Endothelial cell of umbilical vein (primary cell): ENCODE data around the gene DPP6. TPM values are rescaled to one million over a fixed set of nuclear protein-coding genes. Genes with fewer than 3 reads are reported as not detected.

Experiments
- BruUV-seq: library from RNA; stranded (reverse); fragments of 400-500 nt; replicated peaks from 2 replicates; lab custom pipeline; 2021; lab: Mats Ljungman, UMichigan
- CTCF ChIA-PET: fragments of 300-600, 350-600 bp; sonication (Branson Sonifier 250); formaldehyde crosslinking; loops from one replicate; lab custom pipeline; 2021; ENCODE audit warnings: antibody characterized with exemption, inconsistent platforms; lab: Charles Lee
- POLR2A ChIA-PET: fragments of 300-600, 350-600 bp; sonication (Branson Sonifier 250); formaldehyde crosslinking; loops from one replicate; lab custom pipeline; 2021; ENCODE audit warnings: antibody characterized with exemption, inconsistent platforms; lab: Charles Lee
- DNase-seq: peaks from one replicate; pipeline ENCODE4 v3.0.0-alpha.2; 2011; ENCODE audit warnings: low read depth, low spot score
- FAIRE-seq: peaks from 2 replicates; lab custom pipeline; 2011; peaks lifted over from hg19 to GRCh38; lab: Jason Lieb, UNC
- H2AFZ ChIP-seq: 2 replicates; pipeline ENCODE4 v1.6.0; 2012; ENCODE audit warnings: low read depth, low read length, control low read depth, inconsistent platforms
- H3K27ac ChIP-seq: 2 replicates; pipeline ENCODE4 v1.5.1; 2011; ENCODE audit warnings: low read depth, mild to moderate bottlenecking, control low read depth, low read length, moderate library complexity; ENCODE audit not compliant: insufficient read depth
- H3K27me3 ChIP-seq, 2 experiments: 2 replicates each; pipeline versions ENCODE4 v1.6.0 to v1.6.1; 2011; ENCODE audit warnings: low read length in 2 of 2, mixed read lengths in 1 of 2; ENCODE audit not compliant: control insufficient read depth in 2 of 2, insufficient read depth in 2 of 2
- H3K36me3 ChIP-seq, 2 experiments: 2 replicates in 1 of 2; 3 replicates in 1 of 2; pipeline ENCODE4 v1.5.1; 2011; ENCODE audit warnings: low read length in 2 of 2, mild to moderate bottlenecking in 1 of 2, moderate library complexity in 1 of 2; ENCODE audit not compliant: control insufficient read depth in 2 of 2, insufficient read depth in 2 of 2; ENCODE audit errors: extremely low read depth in 1 of 2
- H3K4me1 ChIP-seq: 3 replicates; pipeline ENCODE4 v1.5.1; 2011; ENCODE audit warnings: mild to moderate bottlenecking, low read length; ENCODE audit not compliant: control insufficient read depth, insufficient read depth; ENCODE audit errors: extremely low read depth
- H3K4me2 ChIP-seq: 2 replicates; pipeline ENCODE4 v1.6.1; 2011; ENCODE audit warnings: low read length, control low read depth, mixed read lengths; ENCODE audit not compliant: insufficient read depth
- H3K4me3 ChIP-seq, 3 experiments: fragments of 200-600 bp in 1 of 3; sonication (generic), shearing (Covaris generic) in 1 of 3; replicated peaks in 1 of 3; 2 replicates each; pipeline ENCODE4 v1.5.1; 2011 to 2016; ENCODE audit warnings: control low read depth in 3 of 3, low read length in 3 of 3, mild to moderate bottlenecking in 2 of 3, inconsistent platforms in 1 of 3, low read depth in 1 of 3, moderate library complexity in 1 of 3; ENCODE audit not compliant: insufficient read depth in 1 of 3
- H3K79me2 ChIP-seq: 2 replicates; pipeline ENCODE4 v1.6.0; 2012; ENCODE audit warnings: low read length, inconsistent platforms; ENCODE audit not compliant: control insufficient read depth, insufficient read depth
- H3K9ac ChIP-seq: replicated peaks from 2 replicates; pipeline ENCODE3; 2011; ENCODE audit warnings: low read length, control low read depth; ENCODE audit not compliant: insufficient read depth; ENCODE audit errors: extremely low read depth
- H3K9me1 ChIP-seq: replicated peaks from 3 replicates; pipeline ENCODE4 v1.6.0; 2011; ENCODE audit warnings: mild to moderate bottlenecking, low read length; ENCODE audit not compliant: control insufficient read depth, insufficient read depth; ENCODE audit errors: extremely low read depth
- H3K9me3 ChIP-seq: replicated peaks from 2 replicates; pipeline ENCODE4 v1.5.1; 2012; ENCODE audit warnings: low read length, inconsistent platforms; ENCODE audit not compliant: control insufficient read depth, insufficient read depth
- H4K20me1 ChIP-seq: replicated peaks from 2 replicates; pipeline ENCODE3; 2011; ENCODE audit warnings: mild to moderate bottlenecking, low read length; ENCODE audit not compliant: control insufficient read depth, insufficient read depth; ENCODE audit errors: extremely low read depth
- CTCF ChIP-seq, 2 donors: IDR thresholded peaks; 1 replicate in 1 of 2; 2 replicates in 1 of 2; pipeline ENCODE4 v1.5.1; 2011; ENCODE audit warnings: low read length in 2 of 2, mild to moderate bottlenecking in 2 of 2, moderate library complexity in 2 of 2, control low read depth in 1 of 2, inconsistent platforms in 1 of 2, low read depth in 1 of 2; ENCODE audit not compliant: insufficient read depth in 1 of 2; ENCODE audit errors: extremely low read depth in 1 of 2
- EZH2 ChIP-seq: IDR thresholded peaks from 2 replicates; pipeline ENCODE4 v1.6.1; 2012; ENCODE audit warnings: borderline replicate concordance, low read depth, mild to moderate bottlenecking, moderate library complexity, low read length, inconsistent platforms; ENCODE audit not compliant: severe bottlenecking
- FOS ChIP-seq: IDR thresholded peaks from 2 replicates; pipeline ENCODE4 v1.6.1; 2011; ENCODE audit warnings: mild to moderate bottlenecking, low read length, moderate library complexity, borderline replicate concordance; ENCODE audit not compliant: insufficient read depth
- GATA2 ChIP-seq: IDR thresholded peaks from 2 replicates; pipeline ENCODE4 v1.7.0; 2011; ENCODE audit warnings: low read depth, mild to moderate bottlenecking, moderate library complexity, mixed read lengths, low read length; ENCODE audit not compliant: insufficient read length, insufficient read depth
- JUN ChIP-seq: IDR thresholded peaks from 2 replicates; pipeline ENCODE4 v1.6.1; 2011; ENCODE audit warnings: borderline replicate concordance, low read depth; ENCODE audit not compliant: insufficient read length, insufficient read depth
- MAX ChIP-seq: IDR thresholded peaks from 2 replicates; pipeline ENCODE4 v1.6.1; 2011; ENCODE audit not compliant: insufficient read depth, insufficient read length
- MYC ChIP-seq: IDR thresholded peaks from one replicate; pipeline ENCODE4 v1.6.1; 2011; ENCODE audit warnings: mild to moderate bottlenecking, low read depth, low read length
- POLR2A ChIP-seq: IDR thresholded peaks from 2 replicates; pipeline ENCODE4 v1.6.1; 2012; ENCODE audit warnings: low read depth, mild to moderate bottlenecking, control low read depth, low read length
- POLR2AphosphoS5 ChIP-seq: IDR thresholded peaks from 2 replicates; pipeline ENCODE4 v1.6.1; 2012; ENCODE audit warnings: low read depth, mild to moderate bottlenecking, control low read depth, low read length, moderate library complexity; ENCODE audit not compliant: insufficient read depth
- dilution Hi-C: fragments of 300-500 bp; cut with MboI; formaldehyde crosslinking; loops from one replicate; pipeline ENCODE4 v1.15.0; 2019; ENCODE audit warnings: low sequenced_read_pairs; ENCODE audit not compliant: extremely low pct_ligation_motif_present
- intact Hi-C: fragments of 100-400 bp; cut with micrococcal nuclease; formaldehyde crosslinking; loops from one replicate; pipeline ENCODE4 v1.10.0; 2022
- polyA plus RNA-seq, 4 experiments: library from polyadenylated mRNA; depleted of rRNA in 3 of 4; stranded (reverse) in 3 of 4; unstranded in 1 of 4; fragments of >200 nt; gene quantifications; 2 replicates each; pipeline versions ENCODE4 v1.2.1 to v1.2.3, GENCODE V29; 2011 to 2012; ENCODE audit warnings: missing spikeins in 1 of 4
- total RNA-seq: library from RNA; stranded (reverse); gene quantifications from 2 replicates; pipeline ENCODE4 v1.2.3, GENCODE V29; 2021

Gene DPP6
- total and polyA plus RNA-seq, 2 donors (not counting 3 experiments of a cell fraction or from before 2014, with no cell fraction given): not detected

GRCh38 chr7:154302380-154302779 is 250.2 kb downstream of the DPP6 start:
- POLR2A ChIA-PET: no interaction called here
- FAIRE-seq (no peak), DNase-seq (no peak)
- no peak overlapping the region for H3K9ac ChIP-seq
- intact Hi-C loops (no loop called here), dilution Hi-C loops (no loop called here)
- no peaks in the 10 kb centered on the region for H4K20me1 ChIP-seq
- no peaks in the 10 kb centered on the region for H3K79me2 ChIP-seq
- no peaks in the 10 kb centered on the region for H3K4me1 ChIP-seq
- no TSS peak for BruUV-seq
- H3K36me3 ChIP-seq: no peaks in the 10 kb centered on the region
- no peaks in the 10 kb centered on the region for H3K27me3 ChIP-seq
- TF ChIP-seq EZH2 (no peak), CTCF (IDR thresholded peaks at IDR 0.05; ENCODE audit: extremely low read depth in 1 of 2, insufficient read depth in 1 of 2, low read depth in 1 of 2, low read length in 2 of 2) (no peak), JUN (no peak), GATA2 (no peak), MYC (no peak), MAX (no peak), POLR2A (no peak), POLR2AphosphoS5 (no peak), FOS (no peak)
- CTCF ChIA-PET: no interaction called here
- H3K27ac ChIP-seq: no peak overlapping the region
- no peak overlapping the region for H3K4me2 ChIP-seq
- H2AFZ ChIP-seq: no peak overlapping the region
- no peak overlapping the region for H3K4me3 ChIP-seq
- H3K9me3 ChIP-seq: peaks cover 4% of the 10 kb centered on the region
- H3K9me1 ChIP-seq: no peaks in the 10 kb centered on the region
